OCI-LY3 (cell line): ENCODE data around the gene MAP2K4.
"Not testable (repeated sequence)": the region's sequence is repeated elsewhere in the genome, so short reads cannot be mapped to it uniquely, and the experiment has no call there.

Experiments used
- EZH2phosphoT487 ChIP-seq: fragments of 200-600 bp; shearing (Covaris generic); IDR thresholded peaks from 2 replicates; pipeline ENCODE4 v1.6.1; 2018; ENCODE audit warnings: antibody characterized with exemption, mixed run types, low read depth
- TF ChIP-seq, protein P1 (sequence below): fragments of 200-600, 300-600 bp; sonication (generic); IDR thresholded peaks from 2 replicates; pipeline ENCODE4 v1.5.1; 2014; ENCODE audit warnings: antibody characterized with exemption, low read length, low read depth

GRCh38 chr17:12162187-12162586 is 141.5 kb downstream of the MAP2K4 start:
- TF ChIP-seq, protein P1, sequence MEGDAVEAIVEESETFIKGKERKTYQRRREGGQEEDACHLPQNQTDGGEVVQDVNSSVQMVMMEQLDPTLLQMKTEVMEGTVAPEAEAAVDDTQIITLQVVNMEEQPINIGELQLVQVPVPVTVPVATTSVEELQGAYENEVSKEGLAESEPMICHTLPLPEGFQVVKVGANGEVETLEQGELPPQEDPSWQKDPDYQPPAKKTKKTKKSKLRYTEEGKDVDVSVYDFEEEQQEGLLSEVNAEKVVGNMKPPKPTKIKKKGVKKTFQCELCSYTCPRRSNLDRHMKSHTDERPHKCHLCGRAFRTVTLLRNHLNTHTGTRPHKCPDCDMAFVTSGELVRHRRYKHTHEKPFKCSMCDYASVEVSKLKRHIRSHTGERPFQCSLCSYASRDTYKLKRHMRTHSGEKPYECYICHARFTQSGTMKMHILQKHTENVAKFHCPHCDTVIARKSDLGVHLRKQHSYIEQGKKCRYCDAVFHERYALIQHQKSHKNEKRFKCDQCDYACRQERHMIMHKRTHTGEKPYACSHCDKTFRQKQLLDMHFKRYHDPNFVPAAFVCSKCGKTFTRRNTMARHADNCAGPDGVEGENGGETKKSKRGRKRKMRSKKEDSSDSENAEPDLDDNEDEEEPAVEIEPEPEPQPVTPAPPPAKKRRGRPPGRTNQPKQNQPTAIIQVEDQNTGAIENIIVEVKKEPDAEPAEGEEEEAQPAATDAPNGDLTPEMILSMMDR = not testable (repeated sequence)
- TF ChIP-seq EZH2phosphoT487 = not testable (repeated sequence)
